ENCODE results near the gene TAF1B.

DNA sequence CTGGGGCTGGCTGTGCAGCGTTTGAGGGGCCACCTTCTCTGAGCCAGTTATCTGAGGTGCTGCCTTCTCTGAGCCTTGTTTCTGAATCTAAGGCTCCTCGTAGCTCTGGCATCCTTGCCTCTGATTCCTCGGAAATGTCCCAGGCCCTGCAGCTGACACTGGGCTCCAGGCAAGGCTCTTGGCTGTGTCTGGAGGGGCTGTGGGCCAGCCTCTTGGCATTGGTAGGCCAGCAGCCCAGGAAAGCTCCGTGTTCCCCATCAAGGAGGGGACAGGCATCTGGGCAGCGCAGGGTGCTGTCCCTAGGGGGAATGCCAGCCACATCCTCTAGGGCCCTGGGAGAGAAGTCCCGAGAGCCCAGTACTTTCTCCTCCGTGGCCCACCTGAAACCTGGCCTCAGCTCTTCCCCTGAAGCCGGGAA lies 40.7 kb upstream of the TAF1B start:
- TF ChIP-seq POLR2A (IDR thresholded peaks at IDR 0.05) (no peak), EP300 (IDR thresholded peaks at IDR 0.05; ENCODE audit: low read depth) (no peak)
- TF ChIP-seq, protein P1, sequence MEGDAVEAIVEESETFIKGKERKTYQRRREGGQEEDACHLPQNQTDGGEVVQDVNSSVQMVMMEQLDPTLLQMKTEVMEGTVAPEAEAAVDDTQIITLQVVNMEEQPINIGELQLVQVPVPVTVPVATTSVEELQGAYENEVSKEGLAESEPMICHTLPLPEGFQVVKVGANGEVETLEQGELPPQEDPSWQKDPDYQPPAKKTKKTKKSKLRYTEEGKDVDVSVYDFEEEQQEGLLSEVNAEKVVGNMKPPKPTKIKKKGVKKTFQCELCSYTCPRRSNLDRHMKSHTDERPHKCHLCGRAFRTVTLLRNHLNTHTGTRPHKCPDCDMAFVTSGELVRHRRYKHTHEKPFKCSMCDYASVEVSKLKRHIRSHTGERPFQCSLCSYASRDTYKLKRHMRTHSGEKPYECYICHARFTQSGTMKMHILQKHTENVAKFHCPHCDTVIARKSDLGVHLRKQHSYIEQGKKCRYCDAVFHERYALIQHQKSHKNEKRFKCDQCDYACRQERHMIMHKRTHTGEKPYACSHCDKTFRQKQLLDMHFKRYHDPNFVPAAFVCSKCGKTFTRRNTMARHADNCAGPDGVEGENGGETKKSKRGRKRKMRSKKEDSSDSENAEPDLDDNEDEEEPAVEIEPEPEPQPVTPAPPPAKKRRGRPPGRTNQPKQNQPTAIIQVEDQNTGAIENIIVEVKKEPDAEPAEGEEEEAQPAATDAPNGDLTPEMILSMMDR (IDR thresholded peaks at IDR 0.05), result no peak

Data from transverse colon (tissue), 3 donors.